HG03378 (cell line): ENCODE data around the gene RRP8.

Source experiments
- ATAC-seq: cut with Tn5 transposase; IDR thresholded peaks from one replicate; pipeline ENCODE4 v1.9.1; 2021; ENCODE audit warnings: mild to moderate bottlenecking, moderate library complexity; ENCODE audit not compliant: unreplicated experiment

Gene RRP8

DNA sequence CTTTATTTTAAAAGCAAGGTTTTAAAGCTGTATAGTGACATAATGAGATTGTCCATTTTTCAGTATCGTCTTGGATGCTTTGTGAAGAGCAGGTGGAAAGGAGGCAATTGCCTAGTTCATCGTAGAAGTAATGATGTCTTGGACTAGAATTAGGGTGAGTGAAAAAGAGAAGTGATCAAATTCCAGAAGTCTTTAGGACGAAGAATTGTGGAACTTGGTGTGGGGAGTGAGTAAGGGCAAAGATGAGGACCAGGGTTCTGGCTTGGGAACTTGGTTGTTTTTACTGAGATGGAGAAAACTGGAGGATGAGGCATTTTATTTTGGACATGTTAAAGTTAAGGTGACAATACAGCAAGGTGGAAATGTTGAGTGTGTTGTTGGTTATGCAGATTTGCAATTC, 1.4 kb upstream of the RRP8 start:
- no peak for ATAC-seq

DNA sequence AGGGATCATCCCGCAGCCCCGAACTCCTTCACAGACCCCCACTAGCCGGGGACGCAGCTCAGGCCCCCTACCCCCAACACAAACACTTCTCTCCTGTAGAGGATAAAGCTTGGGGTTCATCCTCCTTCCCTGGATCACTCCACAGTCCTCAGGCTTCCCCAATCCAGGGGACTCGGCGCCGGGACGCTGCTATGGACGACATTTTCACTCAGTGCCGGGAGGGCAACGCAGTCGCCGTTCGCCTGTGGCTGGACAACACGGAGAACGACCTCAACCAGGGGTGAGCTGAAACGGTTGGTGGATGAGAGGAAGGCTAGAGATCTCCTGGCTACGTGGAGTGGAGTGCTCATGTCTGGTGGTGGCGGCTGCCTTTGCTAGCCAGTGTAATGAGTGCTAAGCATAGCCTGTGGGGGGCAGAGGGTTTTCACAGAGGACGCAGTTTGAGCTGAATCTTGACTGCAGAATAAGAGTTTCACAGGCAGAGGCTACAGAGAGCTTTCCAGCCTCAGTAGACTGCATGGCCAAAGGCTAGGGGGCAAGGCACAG, 738 bp upstream of the RRP8 start:
- ATAC-seq = peak; percentile 39

- ATAC-seq = no peak
These were observed 1.1 kb downstream of the RRP8 start for GRCh38 chr11:6602096-6602940.

- no peak for ATAC-seq
These were observed 2.4 kb downstream of the RRP8 start for GRCh38 chr11:6601041-6601461.

DNA sequence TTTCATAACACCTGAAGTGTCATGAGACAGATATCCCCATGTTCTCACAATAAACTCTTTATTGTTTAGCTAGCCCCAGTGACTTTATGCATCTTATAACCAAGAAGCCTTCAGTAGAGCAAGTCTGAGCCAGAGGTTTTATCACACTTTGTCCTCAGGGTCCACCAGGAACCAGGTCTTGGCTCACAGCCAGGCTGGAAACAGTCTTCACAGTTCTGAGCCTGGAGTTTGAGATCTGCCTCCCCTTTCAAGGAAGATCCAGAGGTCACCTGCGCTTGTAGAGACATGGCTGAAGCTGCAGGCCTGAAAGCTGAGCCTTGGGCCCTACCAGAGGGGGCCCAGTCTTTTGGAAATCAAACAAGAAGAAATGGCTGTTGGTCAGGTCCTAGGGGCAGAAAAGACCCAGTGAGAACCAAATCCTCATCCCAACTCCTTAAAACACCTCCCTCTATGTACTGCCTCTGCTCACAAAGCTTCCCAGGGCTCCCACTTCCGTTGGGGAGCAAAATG, 3.5 kb downstream of the RRP8 start:
- no peak for ATAC-seq

GRCh38 chr11:6599449-6599848, 4.0 kb downstream of the RRP8 start:
- ATAC-seq = no peak

GRCh38 chr11:6598555-6598954, 4.9 kb downstream of the RRP8 start:
- no peak for ATAC-seq

- ATAC-seq = no peak
These were observed 7.1 kb downstream of the RRP8 start for GRCh38 chr11:6596239-6596877.

DNA sequence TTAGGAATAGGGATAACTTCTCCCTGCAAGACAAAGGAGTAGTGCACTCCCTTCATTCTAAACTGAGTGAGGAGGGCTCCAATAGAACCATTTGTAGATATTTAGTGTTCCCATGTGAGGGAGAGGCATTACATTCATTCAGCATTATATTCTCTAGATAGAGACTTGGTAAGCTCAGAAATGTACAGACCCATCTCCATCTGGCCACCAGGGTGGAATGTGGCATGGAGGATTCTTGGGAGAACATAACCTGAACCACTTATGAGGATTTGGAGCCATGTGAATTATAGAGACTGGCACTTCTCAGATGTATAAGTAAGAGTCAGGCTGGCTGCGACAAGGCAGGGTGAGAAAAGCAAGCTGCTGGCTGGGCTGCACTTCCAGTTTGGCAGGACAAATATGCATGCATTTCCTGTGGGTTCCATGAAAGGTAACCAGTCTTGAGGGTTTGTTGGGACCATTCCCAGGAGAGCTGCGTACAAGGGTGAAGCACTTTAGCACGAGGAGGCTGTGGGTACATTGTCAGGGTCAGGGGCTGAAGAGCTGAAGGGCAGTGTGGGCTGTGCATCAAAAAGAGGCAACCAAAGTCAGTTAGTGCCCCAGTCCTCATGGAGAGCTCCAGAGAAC, 9.2 kb downstream of the RRP8 start:
- no peak for ATAC-seq

DNA sequence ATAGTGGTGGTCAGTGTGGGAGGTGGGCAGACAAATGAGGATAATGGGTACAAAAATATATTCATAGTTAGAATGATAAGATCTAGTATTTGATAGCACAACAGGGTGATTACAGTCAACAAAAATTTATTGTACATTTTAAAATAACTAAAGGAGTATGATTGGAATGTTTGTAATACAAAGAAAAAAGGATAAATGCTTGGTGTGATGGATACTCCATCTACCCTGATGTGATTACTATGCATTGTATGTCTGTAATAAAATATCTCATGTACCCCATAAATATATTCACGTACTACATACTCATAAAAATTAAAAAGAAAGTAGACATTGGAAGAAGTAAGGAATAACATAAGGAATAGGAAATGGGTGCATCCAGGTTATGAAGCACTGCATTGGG, 15.4 kb downstream of the RRP8 start:
- no peak for ATAC-seq

DNA sequence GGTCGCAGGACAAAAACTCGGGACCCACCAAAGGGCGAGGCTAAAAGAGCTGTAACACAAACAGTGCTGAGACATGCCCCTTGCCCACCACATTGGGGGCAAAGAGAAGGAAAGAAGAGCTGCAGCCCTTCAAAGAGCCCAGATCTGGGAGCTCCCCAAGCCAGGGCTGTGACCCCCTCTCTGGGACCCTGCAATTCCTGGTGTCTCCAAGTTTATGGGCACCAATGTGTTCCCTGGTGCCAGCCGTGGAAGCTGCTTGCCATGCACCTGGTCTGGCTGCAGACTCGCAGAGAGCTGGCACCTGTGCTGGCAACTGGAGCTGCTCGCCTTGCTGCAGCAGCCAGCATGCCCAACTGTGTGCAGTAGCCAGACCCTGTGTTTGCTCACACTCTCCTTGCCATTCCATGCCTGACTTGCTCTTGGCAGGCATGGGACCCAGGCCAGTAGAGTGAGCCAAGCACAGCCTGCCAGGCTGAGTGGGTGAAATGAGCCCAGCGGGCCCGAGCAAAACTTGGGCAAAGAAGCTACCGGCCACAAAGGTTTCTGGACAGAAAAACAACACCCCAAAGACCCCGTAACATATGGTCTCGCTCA, 16.0 kb downstream of the RRP8 start:
- no peak for ATAC-seq

GRCh38 chr11:6586434-6587359, 16.7 kb downstream of the RRP8 start:
- no peak for ATAC-seq

DNA sequence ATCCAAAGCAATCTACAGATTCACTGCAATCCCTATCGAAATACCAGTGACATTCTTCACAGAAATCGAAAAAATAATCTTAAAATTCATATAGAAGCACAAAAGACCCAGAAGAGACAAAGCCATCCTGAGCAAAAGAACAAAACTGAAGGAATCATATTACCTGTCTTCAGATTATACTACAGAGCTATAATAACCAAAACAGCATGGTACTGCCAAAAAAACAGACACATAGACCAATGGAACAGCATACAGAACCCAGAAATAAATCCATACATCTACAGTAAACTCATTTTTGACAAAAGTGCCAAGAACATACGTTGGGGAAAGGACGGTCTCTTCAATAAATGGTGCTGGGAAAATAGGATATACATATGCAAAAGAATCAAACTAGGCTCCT, 18.9 kb downstream of the RRP8 start:
- ATAC-seq = no peak

GRCh38 chr11:6583584-6583983, 19.8 kb downstream of the RRP8 start:
- ATAC-seq = no peak

GRCh38 chr11:6579681-6580080, 23.7 kb downstream of the RRP8 start:
- no peak for ATAC-seq

- ATAC-seq = no peak
These were observed 25.3 kb downstream of the RRP8 start for GRCh38 chr11:6578134-6578533.

- ATAC-seq = no peak
These were observed 26.7 kb downstream of the RRP8 start for GRCh38 chr11:6576471-6577373.

DNA sequence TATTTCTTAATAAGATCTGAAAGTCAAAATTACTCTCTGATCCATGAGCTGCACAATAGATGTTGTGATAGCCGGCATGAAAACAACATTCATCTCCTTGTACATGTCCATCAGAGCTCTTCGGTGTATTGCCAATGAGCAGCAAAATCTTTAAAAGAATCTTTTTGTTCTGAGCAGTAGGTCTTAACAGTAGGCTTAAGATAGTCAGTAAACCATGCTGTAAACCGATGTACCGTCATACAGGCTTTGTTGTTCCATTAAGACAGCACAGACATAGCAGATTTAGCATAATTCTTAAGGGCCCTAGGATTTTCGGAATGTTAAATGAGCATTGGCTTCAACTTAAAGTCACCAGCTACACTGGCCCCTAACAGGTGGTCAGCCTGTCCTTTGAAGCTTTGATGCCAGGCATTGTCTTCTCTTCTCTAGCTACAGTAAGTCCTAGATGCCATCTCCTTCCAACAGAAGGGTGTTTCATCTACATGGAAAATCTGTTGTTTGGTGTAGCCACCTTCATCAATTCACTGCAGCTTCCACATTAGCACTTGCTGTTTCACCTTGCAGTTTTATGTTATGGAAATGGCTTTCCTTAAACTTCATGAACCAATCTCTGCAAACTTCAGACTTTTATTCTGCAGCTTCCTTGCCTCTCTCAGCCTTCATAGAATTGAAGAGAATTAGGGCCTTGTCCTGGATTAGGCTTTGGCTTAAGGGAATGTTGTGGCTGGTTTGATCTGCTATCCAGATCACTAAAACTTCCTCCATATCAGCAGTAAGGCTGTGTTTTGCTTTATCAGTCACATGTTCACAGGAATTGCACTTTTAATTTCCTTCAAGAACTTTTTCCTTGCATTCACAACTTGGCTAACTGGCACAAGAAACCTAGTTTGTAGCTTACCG, 28.4 kb downstream of the RRP8 start:
- ATAC-seq = no peak
